ENCODE measurements around the gene TXN.
"Not testable (repeated sequence)": the region's sequence is repeated elsewhere in the genome, so short reads cannot be mapped to it uniquely, and the experiment has no call there.

TXN gene

DNA sequence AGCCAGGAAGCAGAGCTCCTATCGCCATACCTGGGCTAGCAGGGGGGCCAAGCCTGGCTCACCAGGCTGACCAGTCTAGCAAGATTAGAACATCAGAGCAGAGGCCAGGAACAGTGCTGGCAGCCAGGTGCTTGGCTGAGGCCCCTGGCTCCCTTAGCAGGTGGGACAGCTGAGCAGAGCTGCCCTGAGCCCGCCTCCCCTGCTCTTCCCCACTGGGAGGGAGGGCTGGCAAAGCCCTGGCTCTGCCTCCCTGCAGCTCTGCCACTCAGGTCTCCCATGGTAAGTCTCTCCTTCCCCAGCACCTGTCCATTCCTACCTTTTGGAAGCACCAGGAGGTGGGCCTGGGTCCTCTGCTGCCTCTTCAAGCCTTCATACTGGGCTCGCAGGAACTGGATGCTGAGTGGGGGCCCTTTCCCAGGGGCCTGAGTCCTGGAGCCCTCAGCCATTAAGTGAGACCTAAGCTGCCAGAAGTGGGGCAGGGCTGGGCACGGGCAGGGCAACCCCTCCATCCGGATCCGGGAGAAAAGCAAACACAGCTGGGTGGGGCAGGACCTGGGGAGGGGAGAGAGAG, 49.2 kb downstream of the TXN start:
- DNase-seq = no peak

DNA sequence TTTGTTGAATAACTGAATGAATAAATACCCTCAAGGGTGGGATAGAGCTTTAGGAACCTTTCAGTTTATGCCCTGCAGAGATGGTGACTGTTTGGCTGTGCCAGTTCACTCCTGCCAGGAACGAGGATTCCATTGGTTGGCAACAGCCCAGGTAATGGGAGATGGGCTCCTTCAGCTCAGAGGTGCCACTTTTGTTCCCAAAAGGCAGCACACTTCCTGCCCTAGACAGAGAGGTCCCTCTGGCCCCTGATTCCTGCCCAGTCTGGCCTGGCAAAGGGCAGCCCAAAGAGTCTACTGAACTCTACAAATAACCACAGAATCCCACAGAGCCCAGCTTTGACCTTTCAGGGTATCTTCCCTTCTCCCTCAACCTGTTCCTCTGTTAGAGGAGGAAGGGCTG, 49.9 kb downstream of the TXN start:
- DNase-seq = no peak

- not testable (repeated sequence) for DNase-seq
These were observed 50.7 kb downstream of the TXN start for GRCh38 chr9:110205612-110206011.

DNA sequence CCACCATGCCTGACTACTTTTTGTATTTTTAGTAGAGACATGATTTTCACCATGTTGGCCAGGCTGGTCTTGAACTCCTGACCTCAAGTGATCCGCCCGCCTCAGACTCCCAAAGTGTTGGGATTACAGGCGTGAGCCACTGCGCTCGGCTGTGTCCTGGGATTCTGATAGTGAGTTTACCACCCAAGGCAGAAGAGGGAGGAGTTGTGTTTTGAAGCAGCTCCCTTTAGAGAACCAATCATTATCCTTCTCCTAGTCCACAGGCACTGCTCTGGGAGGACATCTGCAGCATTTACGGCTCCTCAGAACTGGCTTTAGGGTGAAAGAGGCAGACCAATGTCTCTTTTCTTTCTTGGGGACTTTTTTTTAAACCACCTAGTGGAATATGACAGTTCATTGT, 54.1 kb downstream of the TXN start:
- DNase-seq = no peak

DNA sequence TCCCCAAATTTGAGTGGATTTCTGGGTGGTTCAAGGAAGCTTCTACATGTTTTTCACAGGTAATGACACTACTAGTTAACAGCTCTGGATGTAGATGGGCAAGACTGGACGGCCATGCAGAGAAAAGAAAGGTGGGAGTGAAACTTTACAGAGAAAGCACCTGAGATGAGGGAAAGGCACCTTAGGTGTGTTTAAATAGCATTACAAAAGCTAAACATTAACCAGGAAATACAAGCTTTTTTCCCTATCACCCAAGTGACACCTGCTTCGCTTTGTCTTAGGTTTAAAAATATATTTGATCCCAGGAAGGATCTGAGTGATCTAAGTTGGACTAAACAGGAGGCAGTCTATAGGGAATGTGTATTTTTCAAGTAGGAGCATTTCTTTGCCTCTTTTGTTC, 56.7 kb downstream of the TXN start:
- DNase-seq = no peak

GRCh38 chr9:110198357-110198756, 58.0 kb downstream of the TXN start:
- no peak for DNase-seq

DNA sequence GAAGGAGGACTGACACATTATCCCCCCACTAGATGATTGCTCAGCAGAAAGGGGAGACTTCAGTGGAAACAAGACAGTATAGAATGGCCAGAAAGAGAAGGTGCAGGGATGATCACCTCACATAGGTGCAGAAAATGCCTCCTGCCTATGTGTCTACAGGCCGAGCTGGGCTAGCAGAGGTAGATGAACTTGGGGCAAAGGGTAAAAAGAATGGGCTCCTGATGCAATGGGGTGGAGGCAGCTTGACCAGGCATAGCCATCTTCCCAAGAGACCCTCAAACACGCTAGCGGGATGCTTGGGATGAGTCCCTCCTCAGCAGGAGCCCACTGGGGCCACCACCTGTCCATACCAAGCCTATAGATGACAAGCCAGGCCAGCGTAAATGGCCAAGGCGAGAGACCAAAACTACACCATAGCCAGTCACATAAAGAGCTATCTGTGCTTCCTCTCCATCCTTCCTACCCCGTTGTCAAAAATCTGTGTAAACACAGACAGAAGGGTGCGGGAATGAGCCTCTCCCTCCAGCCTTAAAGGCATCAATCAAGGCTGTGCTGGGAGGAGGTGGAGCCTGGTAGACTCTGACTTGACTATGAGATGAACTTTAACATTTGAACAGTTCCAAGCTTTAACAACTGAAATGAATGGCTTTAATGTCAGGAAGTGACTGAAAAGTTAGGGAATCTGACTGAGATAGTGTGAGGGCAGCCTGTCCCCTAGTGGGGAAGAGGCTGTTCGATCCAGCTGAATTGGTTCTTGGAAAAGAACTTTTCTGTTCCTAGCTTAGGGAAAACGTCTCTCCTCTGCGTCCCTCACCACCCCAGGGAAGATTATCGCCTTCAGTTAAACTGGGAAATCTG, 58.7 kb downstream of the TXN start:
- no peak for DNase-seq

DNA sequence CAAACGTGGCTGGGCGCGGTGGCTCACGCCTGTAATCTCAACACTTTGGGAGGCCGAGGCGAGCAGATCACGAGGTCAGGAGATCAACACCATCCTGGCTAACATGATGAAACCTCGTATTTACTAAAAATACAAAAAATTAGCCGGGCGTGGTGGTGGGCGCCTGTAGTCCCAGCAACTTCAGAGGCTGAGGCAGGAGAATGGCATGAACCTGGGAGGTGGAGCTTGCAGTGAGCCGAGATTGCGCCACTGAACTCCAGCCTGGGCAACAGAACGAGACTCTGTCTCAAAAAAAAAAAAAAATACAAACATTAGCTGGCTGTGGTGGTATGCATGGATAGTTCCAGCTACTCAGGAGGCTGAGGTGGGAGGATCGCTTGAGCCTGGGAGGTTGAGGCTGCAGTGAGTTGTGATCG, 60.2 kb downstream of the TXN start:
- not testable (repeated sequence) for DNase-seq

All from eye (tissue), 1 donor.